ENCODE results near the gene ACTR3C. TPM values are rescaled to one million over a fixed set of nuclear protein-coding genes. Genes with fewer than 3 reads are reported as not detected.

ACTR3C gene
- 0.02 to 0.22 TPM in 2 of 5 replicates, not detected in the others for total RNA-seq (2022; extraction: Qiagen RNA extraction)

GRCh38 chr7:150322833-150323681, at the start of gene ACTR3C, which contains the start of gene LRRC61:
TSS of gene ACTR3C (minus strand) at chr7:150323545. CDS start at chr7:150295296, 28,249 bp downstream.
TSS of gene LRRC61 (plus strand) at chr7:150323355. CDS start at chr7:150336862, 13,507 bp downstream.

GRCh38 chr7:150368096-150368883, 44.9 kb upstream of the ACTR3C start, which contains the start of gene REPIN1:
TSS of gene REPIN1 (plus strand) at chr7:150368822. CDS start at chr7:150369712, 890 bp downstream.

GRCh38 chr7:150341263-150342120, 18.1 kb upstream of the ACTR3C start, which contains the start of gene RARRES2:
TSS of gene RARRES2 (minus strand) at chr7:150341629. CDS start at chr7:150340609, 1,020 bp downstream.

Other genes with a start within 250 kb of the ACTR3C start
- not detected in 5 replicates for gene LRRC61, start 190 bp downstream of the ACTR3C start, total RNA-seq (2022; extraction: Qiagen RNA extraction)
- gene RARRES2, start 18.1 kb upstream of the ACTR3C start, total RNA-seq (2022; extraction: Qiagen RNA extraction), result not detected in 5 replicates
- gene REPIN1, start 45.3 kb upstream of the ACTR3C start, total RNA-seq (2022; extraction: Qiagen RNA extraction), result 61.3 to 88.2 TPM (median 85.5 TPM) in 5 replicates
- gene ZNF775, start 55.8 kb upstream of the ACTR3C start, total RNA-seq (2022; extraction: Qiagen RNA extraction), result 5.6 to 7.6 TPM (median 5.8 TPM) in 5 replicates
- gene GIMAP8, start 127.1 kb upstream of the ACTR3C start, total RNA-seq (2022; extraction: Qiagen RNA extraction), result not detected in 5 replicates
- not detected in 5 replicates for gene GIMAP7, start 191.3 kb upstream of the ACTR3C start, total RNA-seq (2022; extraction: Qiagen RNA extraction)
- gene GIMAP4, start 243.8 kb upstream of the ACTR3C start, total RNA-seq (2022; extraction: Qiagen RNA extraction), result not detected in 5 replicates

All from A549 treated with Mapracorat at 1 μM for 4 hours (cell line).